K562 (cell line): ENCODE data around the gene PBRM1. TPM values are rescaled to one million over a fixed set of nuclear protein-coding genes. Genes with fewer than 3 reads are reported as not detected.

ENCODE experiments used
- ATAC-seq: fragments of 200-7000 bp; cut with Tn5 transposase; 3 replicates; pipeline ENCODE4 v1.9.1; 2020; ENCODE audit warnings: moderate library complexity
- BruUV-seq: library from RNA; stranded (reverse); fragments of 400-500 nt; replicated peaks from 2 replicates; lab custom pipeline; 2021; lab: Mats Ljungman, UMichigan
- CTCF ChIA-PET: fragments of 300-600 bp; formaldehyde crosslinking; extraction: SDS; loops from one replicate; lab custom pipeline; 2021; ENCODE audit warnings: low intra/inter-chr PET ratio; lab: Yijun Ruan, JAX
- POLR2A ChIA-PET: fragments of 300-600, 350-650 bp; sonication (Branson Sonifier 250); formaldehyde crosslinking; extraction: SDS; loops from one replicate; lab custom pipeline; 2021; ENCODE audit warnings: antibody characterized with exemption, inconsistent platforms; lab: Yijun Ruan, JAX
- DNase-seq, 4 experiments: peaks; one replicate each; pipeline versions ENCODE4 v3.0.0 to v3.0.0-alpha.2; 2011 to 2018; ENCODE audit warnings: low spot score in 3 of 4, mixed read lengths in 3 of 4; ENCODE audit errors: extremely low read depth in 1 of 4
- FAIRE-seq: peaks from 2 replicates; lab custom pipeline; 2011; peaks lifted over from hg19 to GRCh38; lab: Jason Lieb, UNC
- H2AFZ ChIP-seq: 2 replicates; pipeline ENCODE4 v1.6.0; 2011; ENCODE audit warnings: low read depth, low read length, control low read depth, inconsistent platforms
- H3K27ac ChIP-seq: fragments of 200-600 bp; 3 replicates; pipeline ENCODE4 v1.8.0; 2011; ENCODE audit warnings: low read depth, mild to moderate bottlenecking, control low read depth, inconsistent platforms, low read length, moderate library complexity, mixed read lengths; ENCODE audit errors: extremely low read depth
- H3K27me3 ChIP-seq, 2 experiments: fragments of 300-600 bp in 1 of 2; 2 replicates in 1 of 2; 3 replicates in 1 of 2; pipeline versions ENCODE4 v1.6.0 to v1.8.0; 2011; ENCODE audit warnings: inconsistent platforms in 2 of 2, low read length in 2 of 2, mild to moderate bottlenecking in 1 of 2, mixed read lengths in 1 of 2, moderate library complexity in 1 of 2; ENCODE audit not compliant: control insufficient read depth in 2 of 2, insufficient read depth in 2 of 2
- H3K36me3 ChIP-seq: fragments of 300-600 bp; 3 replicates; pipeline ENCODE4 v1.8.0; 2011; ENCODE audit warnings: mild to moderate bottlenecking, low read length, inconsistent platforms; ENCODE audit not compliant: control insufficient read depth, insufficient read depth
- H3K4me1 ChIP-seq, 2 experiments: fragments of 200-600 bp in 1 of 2; replicated peaks in 1 of 2; 2 replicates in 1 of 2; 3 replicates in 1 of 2; pipeline versions ENCODE4 v1.5.1 to v1.8.0; 2011; ENCODE audit warnings: inconsistent platforms in 2 of 2, low read length in 2 of 2, mild to moderate bottlenecking in 1 of 2, mixed read lengths in 1 of 2, moderate library complexity in 1 of 2; ENCODE audit not compliant: control insufficient read depth in 2 of 2, insufficient read depth in 2 of 2
- H3K4me2 ChIP-seq: 2 replicates; pipeline ENCODE4 v1.6.1; 2011; ENCODE audit warnings: low read length, control low read depth, inconsistent platforms, mixed read lengths; ENCODE audit not compliant: insufficient read depth
- H3K4me3 ChIP-seq: fragments of 200-600 bp; sonication (generic), shearing (Covaris generic); 2 replicates; pipeline ENCODE4 v1.5.1; 2016; ENCODE audit warnings: control low read depth, inconsistent platforms
- H3K79me2 ChIP-seq: fragments of 200-600 bp; 3 replicates; pipeline ENCODE4 v1.8.0; 2011; ENCODE audit warnings: low read length, inconsistent platforms; ENCODE audit not compliant: control insufficient read depth, insufficient read depth
- H3K9ac ChIP-seq, 2 experiments: 2 replicates each; pipeline versions ENCODE4 v1.6.0 to v1.6.1; 2011; ENCODE audit warnings: low read depth in 2 of 2, low read length in 2 of 2, control low read depth in 1 of 2, inconsistent platforms in 1 of 2, mild to moderate bottlenecking in 1 of 2, mixed read lengths in 1 of 2; ENCODE audit not compliant: insufficient read depth in 1 of 2
- H3K9me1 ChIP-seq: one replicate; pipeline ENCODE4 v1.6.0; 2011; ENCODE audit warnings: inconsistent platforms, mild to moderate bottlenecking, low read length, moderate library complexity; ENCODE audit not compliant: control insufficient read depth, insufficient read depth
- H3K9me3 ChIP-seq: replicated peaks from 2 replicates; pipeline ENCODE4 v1.5.1; 2011; ENCODE audit warnings: low read depth, low read length, inconsistent platforms; ENCODE audit not compliant: control insufficient read depth, insufficient read depth
- H4K20me1 ChIP-seq: replicated peaks from 2 replicates; pipeline ENCODE4 v1.6.1; 2011; ENCODE audit warnings: low read length, inconsistent platforms, mixed read lengths; ENCODE audit not compliant: control insufficient read depth, insufficient read depth
- ARID2 ChIP-seq: fragments of 450-650 bp; IDR thresholded peaks from 2 replicates; pipeline ENCODE4 v1.6.1; 2017; ENCODE audit warnings: antibody characterized with exemption, mild to moderate bottlenecking
- FOSL1 ChIP-seq: fragments of 200-800 bp; sonication (Bioruptor generic); conservative IDR thresholded peaks from 2 replicates; pipeline ENCODE4 v1.6.1; 2016; ENCODE audit warnings: missing genetic modification characterization, missing compliant biosample characterization
- FOXM1 ChIP-seq, 2 experiments: fragments of 450-650 bp in 1 of 2; sonication (generic) in 1 of 2; formaldehyde crosslinking in 1 of 2; IDR thresholded peaks; 2 replicates each; pipeline versions ENCODE4 v1.6.1 to v1.9.0; 2017 to 2022; ENCODE audit warnings: low read depth in 2 of 2, mild to moderate bottlenecking in 2 of 2, missing genetic modification reagents in 1 of 2, moderate library complexity in 1 of 2
- GABPA ChIP-seq: fragments of 200-800 bp; sonication (Bioruptor generic); conservative IDR thresholded peaks from 2 replicates; pipeline ENCODE4 v1.6.1; 2016; ENCODE audit warnings: low read depth, missing genetic modification characterization, missing compliant biosample characterization
- HNRNPK ChIP-seq: fragments of 200-400 bp; formaldehyde crosslinking; IDR thresholded peaks from one replicate; pipeline ENCODE4 v1.6.1; 2018; ENCODE audit warnings: mild to moderate bottlenecking, low read depth, low read length; ENCODE audit not compliant: poor library complexity, severe bottlenecking
- KDM4B ChIP-seq, 2 experiments: fragments of 450-650 bp in 1 of 2; sonication (generic) in 1 of 2; IDR thresholded peaks; 2 replicates each; pipeline ENCODE4 v1.6.1; 2016 to 2017; ENCODE audit warnings: borderline replicate concordance in 2 of 2, antibody characterized with exemption in 1 of 2, low read depth in 1 of 2, mild to moderate bottlenecking in 1 of 2
- NR1H2 ChIP-seq: sonication (generic); formaldehyde crosslinking; IDR thresholded peaks from 2 replicates; pipeline ENCODE4 v1.4.0; 2020; ENCODE audit warnings: mild to moderate bottlenecking, missing genetic modification reagents
- NR4A1 ChIP-seq, 2 experiments: fragments of 250-450 bp in 1 of 2; fragments of 450-650 bp in 1 of 2; sonication (Bioruptor Pico) in 1 of 2; IDR thresholded peaks; 2 replicates each; pipeline versions ENCODE4 v1.4.0 to v1.6.1; 2016 to 2020; ENCODE audit warnings: mild to moderate bottlenecking in 2 of 2, missing compliant biosample characterization in 1 of 2, missing genetic modification characterization in 1 of 2, moderate library complexity in 1 of 2
- SIN3B ChIP-seq: fragments of 450-650 bp; IDR thresholded peaks from 2 replicates; pipeline ENCODE4 v1.6.1; 2017; ENCODE audit warnings: low read depth, mild to moderate bottlenecking, moderate library complexity
- YBX1 ChIP-seq: fragments of 450-650 bp; IDR thresholded peaks from 2 replicates; pipeline ENCODE4 v1.7.1; 2016; ENCODE audit warnings: mild to moderate bottlenecking
- WGBS: fragments of 100-300 bp; shearing (Covaris generic); methylation state at CpG from one replicate; pipeline ENCODE4 v1.1.6; 2016; ENCODE audit warnings: low coverage, mixed read lengths; ENCODE audit not compliant: insufficient coverage; ENCODE audit errors: missing lambda C conversion rate; 5-methylcytosine and 5-hydroxymethylcytosine counted together
- in situ Hi-C: fragments of 300-500 bp; cut with MboI; formaldehyde crosslinking; loops from 4 replicates; pipeline ENCODE4 v1.15.0; 2018; ENCODE audit warnings: inconsistent platforms, mixed read lengths
- intact Hi-C: fragments of 100-400 bp; cut with micrococcal nuclease; formaldehyde crosslinking; loops from 2 replicates; pipeline ENCODE4 v1.14.2; 2022
- polyA plus RNA-seq, 8 experiments: library from polyadenylated mRNA; depleted of rRNA in 4 of 8; stranded (reverse) in 5 of 8; unstranded in 3 of 8; fragments of >200 nt; fragmentation: Nextera tagmentation in 2 of 8; fragmentation: Illumina TruSeq in 1 of 8; extraction: Ambion mirVana in 2 of 8; extraction: Trizol in 1 of 8; gene quantifications; 2 replicates each; pipeline versions ENCODE4 v1.2.1 to v1.2.3, GENCODE V29; 2011 to 2014; ENCODE audit warnings: inconsistent platforms in 1 of 8, missing spikeins in 1 of 8
- total RNA-seq, 7 experiments: library from RNA; depleted of rRNA in 6 of 7; stranded (reverse); fragments of >200 nt in 6 of 7; fragmentation: Illumina TruSeq in 2 of 7; extraction: Trizol in 2 of 7; gene quantifications; 2 replicates each; pipeline versions ENCODE4 v1.2.1 to v1.2.3, GENCODE V29; 2011 to 2021; ENCODE audit warnings: low replicate concordance in 1 of 7
- TF ChIP-seq, protein P1 (sequence below): sonication (generic); formaldehyde crosslinking; IDR thresholded peaks from 2 replicates; pipeline ENCODE4 v1.8.0; 2022; ENCODE audit warnings: mild to moderate bottlenecking, low read depth, missing genetic modification reagents
- TF ChIP-seq, protein P2 (sequence below): fragments of 450-650 bp; IDR thresholded peaks from 2 replicates; pipeline ENCODE4 v1.6.1; 2018; ENCODE audit warnings: mild to moderate bottlenecking, low read depth; ENCODE audit not compliant: partially characterized antibody

PBRM1 gene
- total and polyA plus RNA-seq, 9 of the 15 experiments (the other 6 are each of a cell fraction or from before 2014, with no cell fraction given) = 3.9 to 31.8 (median 19.0) TPM

DNA sequence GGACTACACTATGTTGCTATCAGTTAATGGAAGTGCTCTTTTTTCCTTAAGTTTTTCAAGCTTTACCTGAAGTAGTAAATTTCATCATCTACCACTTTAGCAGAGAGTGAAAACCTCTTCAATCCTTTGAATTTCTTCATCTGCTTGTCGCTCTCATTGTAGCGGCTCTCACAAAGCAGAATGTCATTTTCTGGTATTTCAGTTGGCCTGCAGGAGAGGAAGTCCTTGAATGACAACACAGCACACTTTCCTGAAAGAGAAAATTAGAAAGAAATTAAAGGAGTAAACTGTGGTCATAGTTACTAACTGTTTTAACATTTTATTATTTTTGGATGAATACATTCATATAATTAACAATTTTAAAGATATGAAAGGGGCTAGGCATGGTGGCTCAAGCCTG lies 121.7 kb downstream of the PBRM1 start:
- no peaks in the 10 kb centered on the region for H3K9me3 ChIP-seq
- H3K4me3 ChIP-seq = no peak overlapping the region
- H3K36me3 ChIP-seq = peaks cover 40% of the 10 kb centered on the region; the same call in 1 of the 3 replicates
- POLR2A ChIA-PET = no interaction called here
- no peak overlapping the region for H3K27ac ChIP-seq
- H3K79me2 ChIP-seq = no peaks in the 10 kb centered on the region
- no peaks in the 10 kb centered on the region for H3K27me3 ChIP-seq
- no peak for FAIRE-seq
- no peak for ATAC-seq
- in situ Hi-C loops (no loop called here), intact Hi-C loops (no loop called here)
- no peak overlapping the region for H3K4me2 ChIP-seq
- no peak for DNase-seq
- H2AFZ ChIP-seq = no peak overlapping the region
- no peaks in the 10 kb centered on the region for H3K4me1 ChIP-seq
- CTCF ChIA-PET = no interaction called here
- no peak overlapping the region for H3K9ac ChIP-seq
- H4K20me1 ChIP-seq = no peaks in the 10 kb centered on the region
- BruUV-seq = no TSS peak
- no peak for TF ChIP-seq NR1H2 (CRISPR knock-in tag)
- TF ChIP-seq ARID2 = no peak
- TF ChIP-seq GABPA (tag) = no peak
- no peak for TF ChIP-seq SIN3B
- 95% methylated on average over 2 of the region's 2 CpGs for WGBS
- H3K9me1 ChIP-seq = no peaks in the 10 kb centered on the region

DNA sequence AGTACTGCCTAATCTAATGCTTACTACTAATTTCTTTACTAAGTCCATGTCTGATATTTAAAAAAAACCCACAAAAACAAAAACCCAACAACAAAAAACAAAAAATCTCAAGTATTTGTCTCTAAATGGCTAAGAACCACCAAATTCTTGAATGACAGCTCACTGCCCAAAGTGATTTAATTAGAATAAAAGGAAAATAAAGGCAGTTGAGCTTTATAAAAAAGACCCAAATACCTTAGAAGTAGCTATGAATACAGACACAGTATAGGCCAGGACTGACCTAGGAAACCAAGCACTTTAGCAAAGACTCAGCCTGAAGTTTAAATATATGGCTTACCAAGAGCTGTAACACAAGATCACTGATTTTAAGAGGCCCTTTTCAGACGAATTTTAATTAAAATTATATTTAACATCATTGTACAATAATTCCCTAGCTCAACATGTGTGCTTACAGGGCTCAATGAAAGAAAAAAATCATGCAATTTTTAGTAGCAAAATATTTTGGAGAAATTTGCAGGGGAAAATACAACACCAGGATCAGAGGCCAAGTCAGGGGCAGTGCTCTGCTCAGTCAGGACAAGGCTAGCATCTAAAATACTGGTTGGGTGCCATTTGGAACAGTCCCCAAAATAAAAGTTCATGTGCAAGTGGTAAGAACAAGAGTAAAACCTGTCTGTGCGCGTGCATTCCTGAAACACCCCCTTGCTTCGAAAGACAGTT lies 124.5 kb downstream of the PBRM1 start:
- H3K27me3 ChIP-seq = no peaks in the 10 kb centered on the region
- no peak overlapping the region for H3K27ac ChIP-seq
- DNase-seq = no peak
- H3K9me3 ChIP-seq = no peaks in the 10 kb centered on the region
- no peak overlapping the region for H3K4me3 ChIP-seq
- no peak overlapping the region for H2AFZ ChIP-seq
- H4K20me1 ChIP-seq = no peaks in the 10 kb centered on the region
- H3K9me1 ChIP-seq = no peaks in the 10 kb centered on the region
- H3K9ac ChIP-seq = no peak overlapping the region
- no peak for FAIRE-seq
- no TSS peak for BruUV-seq
- peaks cover 49% of the 10 kb centered on the region for H3K36me3 ChIP-seq
- no peak for ATAC-seq
- H3K4me2 ChIP-seq = no peak overlapping the region
- no peaks in the 10 kb centered on the region for H3K79me2 ChIP-seq
- in situ Hi-C loops = no loop called here
- CTCF ChIA-PET = no interaction called here
- POLR2A ChIA-PET = interaction anchor here (0.5 kb wide), 1 partner anchor 210 kb away, joined by 3 read pairs; the partner anchor contains the start of gene NEK4
- no peaks in the 10 kb centered on the region for H3K4me1 ChIP-seq
- intact Hi-C loops = no loop called here
- 64% methylated on average over 4 of the region's 4 CpGs for WGBS
- no peak for TF ChIP-seq HNRNPK
- no peak for TF ChIP-seq YBX1
- TF ChIP-seq, protein P1, sequence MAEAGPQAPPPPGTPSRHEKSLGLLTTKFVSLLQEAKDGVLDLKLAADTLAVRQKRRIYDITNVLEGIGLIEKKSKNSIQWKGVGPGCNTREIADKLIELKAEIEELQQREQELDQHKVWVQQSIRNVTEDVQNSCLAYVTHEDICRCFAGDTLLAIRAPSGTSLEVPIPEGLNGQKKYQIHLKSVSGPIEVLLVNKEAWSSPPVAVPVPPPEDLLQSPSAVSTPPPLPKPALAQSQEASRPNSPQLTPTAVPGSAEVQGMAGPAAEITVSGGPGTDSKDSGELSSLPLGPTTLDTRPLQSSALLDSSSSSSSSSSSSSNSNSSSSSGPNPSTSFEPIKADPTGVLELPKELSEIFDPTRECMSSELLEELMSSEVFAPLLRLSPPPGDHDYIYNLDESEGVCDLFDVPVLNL (CRISPR knock-in tag) = no peak
- no peak for TF ChIP-seq FOSL1 (tag)
- TF ChIP-seq, protein P2, sequence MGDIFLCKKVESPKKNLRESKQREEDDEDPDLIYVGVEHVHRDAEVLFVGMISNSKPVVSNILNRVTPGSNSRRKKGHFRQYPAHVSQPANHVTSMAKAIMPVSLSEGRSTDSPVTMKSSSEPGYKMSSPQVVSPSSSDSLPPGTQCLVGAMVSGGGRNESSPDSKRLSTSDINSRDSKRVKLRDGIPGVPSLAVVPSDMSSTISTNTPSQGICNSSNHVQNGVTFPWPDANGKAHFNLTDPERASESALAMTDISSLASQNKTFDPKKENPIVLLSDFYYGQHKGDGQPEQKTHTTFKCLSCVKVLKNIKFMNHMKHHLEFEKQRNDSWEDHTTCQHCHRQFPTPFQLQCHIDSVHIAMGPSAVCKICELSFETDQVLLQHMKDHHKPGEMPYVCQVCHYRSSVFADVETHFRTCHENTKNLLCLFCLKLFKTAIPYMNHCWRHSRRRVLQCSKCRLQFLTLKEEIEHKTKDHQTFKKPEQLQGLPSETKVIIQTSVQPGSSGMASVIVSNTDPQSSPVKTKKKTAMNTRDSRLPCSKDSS = no peak
- no peak for TF ChIP-seq FOXM1 (IDR thresholded peaks at IDR 0.05; ENCODE audit: low read depth)
- no peak for TF ChIP-seq FOXM1 (CRISPR knock-in tag; IDR thresholded peaks at IDR 0.05; ENCODE audit: low read depth)
- TF ChIP-seq NR4A1 (CRISPR knock-in tag; IDR thresholded peaks at IDR 0.05) = no peak
- TF ChIP-seq NR4A1 (tag; IDR thresholded peaks at IDR 0.05) = no peak
- no peak for TF ChIP-seq KDM4B (IDR thresholded peaks at IDR 0.05; ENCODE audit: borderline replicate concordance in 2 of 2, low read depth in 1 of 2)
